ENCODE data around the gene IL17RA.

DNA sequence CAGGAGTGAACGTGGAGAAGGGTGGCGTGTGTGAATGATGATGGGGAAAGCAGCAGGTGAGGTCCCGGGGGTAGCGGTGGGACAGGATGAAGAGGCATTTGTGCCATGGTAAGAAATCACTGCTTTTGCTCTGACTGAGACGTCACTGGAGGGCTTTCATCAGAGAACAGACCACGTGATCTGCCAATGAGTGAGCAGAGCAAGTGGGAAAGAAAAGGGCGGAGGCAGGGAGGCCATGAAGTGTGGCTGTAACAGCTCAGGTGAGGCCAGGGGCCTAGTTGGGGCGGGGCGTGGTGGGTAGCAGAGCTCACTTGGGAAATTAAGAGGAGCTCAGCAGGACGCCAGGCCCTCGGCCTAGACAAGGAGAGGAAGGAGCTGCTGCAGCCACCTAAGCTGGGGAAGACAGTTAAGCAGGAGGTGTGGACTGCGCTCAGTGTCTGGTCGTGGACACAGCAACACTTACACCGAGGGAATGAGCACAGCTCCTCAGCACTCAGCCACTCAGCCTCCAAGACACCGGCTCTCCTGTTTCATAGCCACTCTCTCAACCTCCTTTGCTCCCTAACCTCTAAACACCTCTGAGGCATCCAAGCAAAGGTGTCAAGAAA, 50.5 kb downstream of the IL17RA start:
- no peak for TF ChIP-seq POLR2A (IDR thresholded peaks at IDR 0.05)
- TF ChIP-seq, protein P1, sequence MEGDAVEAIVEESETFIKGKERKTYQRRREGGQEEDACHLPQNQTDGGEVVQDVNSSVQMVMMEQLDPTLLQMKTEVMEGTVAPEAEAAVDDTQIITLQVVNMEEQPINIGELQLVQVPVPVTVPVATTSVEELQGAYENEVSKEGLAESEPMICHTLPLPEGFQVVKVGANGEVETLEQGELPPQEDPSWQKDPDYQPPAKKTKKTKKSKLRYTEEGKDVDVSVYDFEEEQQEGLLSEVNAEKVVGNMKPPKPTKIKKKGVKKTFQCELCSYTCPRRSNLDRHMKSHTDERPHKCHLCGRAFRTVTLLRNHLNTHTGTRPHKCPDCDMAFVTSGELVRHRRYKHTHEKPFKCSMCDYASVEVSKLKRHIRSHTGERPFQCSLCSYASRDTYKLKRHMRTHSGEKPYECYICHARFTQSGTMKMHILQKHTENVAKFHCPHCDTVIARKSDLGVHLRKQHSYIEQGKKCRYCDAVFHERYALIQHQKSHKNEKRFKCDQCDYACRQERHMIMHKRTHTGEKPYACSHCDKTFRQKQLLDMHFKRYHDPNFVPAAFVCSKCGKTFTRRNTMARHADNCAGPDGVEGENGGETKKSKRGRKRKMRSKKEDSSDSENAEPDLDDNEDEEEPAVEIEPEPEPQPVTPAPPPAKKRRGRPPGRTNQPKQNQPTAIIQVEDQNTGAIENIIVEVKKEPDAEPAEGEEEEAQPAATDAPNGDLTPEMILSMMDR (IDR thresholded peaks at IDR 0.05): no peak

All from prostate gland (tissue), 2 donors.